GM06990 (cell line): ENCODE data around the gene MVP.
A peak's percentile ranks its signal among the peaks of the same experiment; 100 is the strongest.

Experiments used
- DNase-seq: peaks from one replicate; pipeline ENCODE4 v3.0.0-alpha.2; 2011; ENCODE audit not compliant: insufficient read length; ENCODE audit errors: extremely low read depth
- H3K27me3 ChIP-seq: replicated peaks from 2 replicates; pipeline ENCODE4 v1.6.0; 2011; ENCODE audit warnings: low read length; ENCODE audit not compliant: control insufficient read depth, insufficient read depth
- H3K36me3 ChIP-seq: 2 replicates; pipeline ENCODE4 v1.5.1; 2011; ENCODE audit warnings: low read length; ENCODE audit not compliant: control insufficient read depth, insufficient read depth
- H3K4me3 ChIP-seq: replicated peaks from 2 replicates; pipeline ENCODE4 v1.5.1; 2011; ENCODE audit warnings: low read depth, mild to moderate bottlenecking, control low read depth, low read length
- TF ChIP-seq, protein P1 (sequence below): IDR thresholded peaks from 2 replicates; pipeline ENCODE4 v1.5.1; 2011; ENCODE audit warnings: low read length, control low read depth, mild to moderate bottlenecking, inconsistent platforms; ENCODE audit not compliant: insufficient read depth, poor library complexity, severe bottlenecking

The MVP gene

DNA sequence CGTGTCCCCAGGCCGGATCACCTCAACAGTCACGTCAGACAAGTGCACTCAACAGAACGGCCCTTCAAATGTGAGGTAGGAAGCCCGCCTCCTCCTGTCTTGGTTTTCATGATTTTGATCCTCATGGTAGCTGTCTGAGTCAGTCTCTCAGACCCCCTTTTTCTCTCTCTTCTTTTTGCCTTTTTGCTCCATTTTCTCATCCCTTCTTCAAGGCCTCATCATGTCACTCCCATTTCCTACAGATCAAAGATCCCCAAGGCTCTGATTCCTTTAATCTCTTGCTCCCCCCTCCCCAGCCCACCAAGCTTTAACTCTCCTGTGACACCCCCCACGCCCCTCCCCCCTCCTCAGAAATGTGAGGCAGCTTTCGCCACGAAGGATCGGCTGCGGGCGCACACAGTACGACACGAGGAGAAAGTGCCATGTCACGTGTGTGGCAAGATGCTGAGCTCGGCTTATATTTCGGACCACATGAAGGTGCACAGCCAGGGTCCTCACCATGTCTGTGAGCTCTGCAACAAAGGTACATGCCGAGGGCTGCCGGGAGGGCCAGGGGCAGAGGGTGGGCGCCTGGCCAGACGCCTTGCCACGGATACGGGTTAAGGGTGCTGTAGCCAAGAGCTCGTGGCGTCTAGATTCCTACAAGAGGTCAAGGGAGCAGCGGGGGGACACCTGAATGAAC lies 11.9 kb upstream of the MVP start:
- peak overlapping the region; percentile 86 for H3K4me3 ChIP-seq
- H3K27me3 ChIP-seq = no peaks in the 10 kb centered on the region
- no peak for DNase-seq
- TF ChIP-seq, protein P1, sequence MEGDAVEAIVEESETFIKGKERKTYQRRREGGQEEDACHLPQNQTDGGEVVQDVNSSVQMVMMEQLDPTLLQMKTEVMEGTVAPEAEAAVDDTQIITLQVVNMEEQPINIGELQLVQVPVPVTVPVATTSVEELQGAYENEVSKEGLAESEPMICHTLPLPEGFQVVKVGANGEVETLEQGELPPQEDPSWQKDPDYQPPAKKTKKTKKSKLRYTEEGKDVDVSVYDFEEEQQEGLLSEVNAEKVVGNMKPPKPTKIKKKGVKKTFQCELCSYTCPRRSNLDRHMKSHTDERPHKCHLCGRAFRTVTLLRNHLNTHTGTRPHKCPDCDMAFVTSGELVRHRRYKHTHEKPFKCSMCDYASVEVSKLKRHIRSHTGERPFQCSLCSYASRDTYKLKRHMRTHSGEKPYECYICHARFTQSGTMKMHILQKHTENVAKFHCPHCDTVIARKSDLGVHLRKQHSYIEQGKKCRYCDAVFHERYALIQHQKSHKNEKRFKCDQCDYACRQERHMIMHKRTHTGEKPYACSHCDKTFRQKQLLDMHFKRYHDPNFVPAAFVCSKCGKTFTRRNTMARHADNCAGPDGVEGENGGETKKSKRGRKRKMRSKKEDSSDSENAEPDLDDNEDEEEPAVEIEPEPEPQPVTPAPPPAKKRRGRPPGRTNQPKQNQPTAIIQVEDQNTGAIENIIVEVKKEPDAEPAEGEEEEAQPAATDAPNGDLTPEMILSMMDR = no peak
- H3K36me3 ChIP-seq = peaks cover 15% of the 10 kb centered on the region

DNA sequence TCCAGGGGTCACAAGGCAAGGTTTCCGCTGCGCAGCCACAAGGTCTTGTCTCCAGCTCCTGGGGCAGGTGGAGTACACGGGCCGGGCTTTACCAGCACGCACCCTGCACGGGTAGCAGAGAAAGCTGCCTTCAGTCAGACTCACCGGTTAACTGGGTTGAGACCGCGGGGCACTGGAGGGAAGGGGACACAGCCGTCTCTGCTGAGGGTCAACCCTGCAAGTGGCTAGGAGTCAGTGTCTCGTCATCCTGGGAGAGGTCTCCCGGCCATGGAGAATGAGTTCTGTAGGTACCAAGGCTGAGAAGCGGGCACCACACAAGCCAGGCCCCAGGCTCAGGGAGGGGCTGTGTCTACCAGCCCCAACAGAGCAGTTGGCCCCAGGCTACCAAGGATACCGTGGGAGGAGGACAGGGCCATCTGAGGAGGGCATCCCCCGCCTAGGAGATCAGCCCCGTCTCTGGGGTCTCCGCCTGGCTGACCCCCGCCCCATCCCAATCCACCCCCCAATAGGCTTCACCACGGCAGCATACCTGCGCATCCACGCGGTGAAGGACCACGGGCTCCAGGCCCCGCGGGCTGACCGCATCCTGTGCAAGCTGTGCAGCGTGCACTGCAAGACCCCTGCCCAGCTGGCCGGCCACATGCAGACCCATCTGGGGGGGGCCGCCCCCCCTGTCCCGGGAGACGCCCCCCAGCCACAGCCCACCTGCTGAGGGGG lies 11.1 kb upstream of the MVP start:
- TF ChIP-seq, protein P1 = no peak
- H3K36me3 ChIP-seq = peaks cover 15% of the 10 kb centered on the region
- DNase-seq = no peak
- H3K4me3 ChIP-seq = peak overlapping the region; percentile 86
- no peaks in the 10 kb centered on the region for H3K27me3 ChIP-seq

DNA sequence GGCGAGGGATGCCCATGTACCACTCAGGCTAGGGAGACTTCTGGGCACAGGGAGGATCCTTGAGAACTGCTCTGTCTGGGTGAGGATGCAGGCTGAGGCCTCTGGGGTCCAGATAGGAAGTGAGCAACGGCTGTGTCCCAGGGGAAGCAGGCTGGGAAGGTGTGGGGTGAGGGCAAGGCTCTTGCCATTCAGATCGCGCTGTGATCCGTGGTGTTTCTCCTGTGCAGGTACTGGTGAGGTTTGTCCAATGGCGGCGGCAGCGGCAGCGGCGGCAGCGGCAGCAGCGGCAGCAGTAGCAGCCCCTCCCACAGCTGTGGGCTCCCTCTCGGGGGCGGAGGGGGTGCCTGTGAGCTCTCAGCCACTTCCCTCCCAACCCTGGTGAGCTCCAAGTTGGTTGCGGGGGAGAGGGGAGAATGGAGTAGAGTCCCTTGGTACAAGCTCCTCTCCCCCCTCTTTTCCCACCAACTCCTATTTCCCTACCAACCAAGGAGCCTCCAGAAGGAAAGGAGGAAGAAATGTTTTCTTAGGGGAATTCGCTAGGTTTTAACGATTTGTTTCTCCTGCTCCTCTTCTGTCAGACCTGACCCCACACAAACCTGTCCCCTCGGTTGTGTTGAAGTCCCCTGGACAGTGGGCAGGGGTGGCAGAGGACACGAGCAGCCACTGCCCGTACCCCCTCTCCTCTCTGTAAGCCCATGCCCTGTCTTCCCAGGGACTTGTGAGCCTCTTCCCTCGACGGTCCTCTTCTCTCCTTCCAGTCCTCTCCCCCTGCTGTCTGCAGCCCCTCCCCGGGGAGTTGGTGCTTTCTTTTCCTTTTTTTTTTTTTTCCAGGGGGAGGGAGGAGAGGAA lies 10.2 kb upstream of the MVP start:
- peak overlapping the region; percentile 35; the same call in 1 of the 2 replicates for H3K4me3 ChIP-seq
- TF ChIP-seq, protein P1 = no peak
- H3K36me3 ChIP-seq = peaks cover 15% of the 10 kb centered on the region
- no peaks in the 10 kb centered on the region for H3K27me3 ChIP-seq
- no peak for DNase-seq

DNA sequence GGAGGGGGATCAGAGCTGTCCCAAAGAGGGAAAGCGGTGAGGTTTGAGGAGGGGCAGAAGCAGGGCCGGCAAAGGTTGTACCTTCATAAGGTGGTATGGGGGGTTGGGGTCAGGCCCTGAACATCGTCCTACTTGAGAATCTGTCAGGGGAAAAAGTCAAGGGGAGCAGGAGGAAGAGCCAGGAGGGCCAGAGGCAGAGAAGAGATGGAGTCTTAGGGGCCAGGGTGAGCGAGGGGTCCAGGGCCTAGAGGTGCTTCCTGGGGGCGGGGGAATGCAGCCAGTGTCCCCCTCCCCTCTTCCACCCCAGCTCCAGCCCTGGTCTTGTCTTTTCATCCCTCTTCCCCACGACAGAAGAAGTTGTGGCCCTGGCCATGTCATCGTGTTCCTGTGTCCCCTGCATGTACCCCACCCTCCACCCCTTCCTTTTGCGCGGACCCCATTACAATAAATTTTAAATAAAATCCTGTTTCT lies 9.5 kb upstream of the MVP start:
- TF ChIP-seq, protein P1 = no peak
- peaks cover 15% of the 10 kb centered on the region for H3K36me3 ChIP-seq
- peak overlapping the region; percentile 54 for H3K4me3 ChIP-seq
- DNase-seq = no peak
- no peaks in the 10 kb centered on the region for H3K27me3 ChIP-seq

DNA sequence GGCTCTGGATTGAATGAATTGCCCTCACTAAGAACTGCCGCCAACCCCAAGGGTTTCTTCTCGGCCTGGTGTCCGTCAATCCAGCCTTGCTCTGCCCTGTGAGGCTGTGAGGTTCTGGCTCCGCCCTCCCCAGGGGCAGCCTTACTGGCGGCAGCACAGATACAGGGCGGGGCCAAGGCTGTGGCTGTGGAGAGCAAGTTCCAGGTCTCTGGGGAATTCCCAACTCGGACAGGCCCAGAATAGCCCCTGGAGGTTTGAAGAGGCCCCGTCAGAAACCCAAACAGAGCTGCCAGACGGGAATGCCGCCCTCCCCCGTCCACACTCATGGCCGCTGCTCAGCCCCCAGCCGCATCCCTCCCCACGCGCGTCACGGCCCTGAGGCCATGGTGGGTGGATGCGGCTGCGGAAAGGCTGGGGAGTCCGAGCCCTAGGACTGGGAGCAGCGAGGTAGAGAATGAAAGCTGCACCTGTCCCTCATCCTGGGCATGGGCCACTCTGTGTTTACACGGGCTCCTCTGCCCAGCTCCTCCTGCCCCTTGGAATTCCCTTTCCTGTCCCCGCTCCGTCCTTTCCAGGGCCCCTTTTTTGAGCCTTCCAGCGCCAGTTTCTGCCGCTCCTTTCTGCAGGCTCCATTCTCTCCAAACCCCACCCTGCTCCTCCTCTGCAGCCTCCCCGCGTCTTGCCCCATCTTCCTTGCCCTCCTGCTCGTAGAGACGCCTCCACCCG lies 8.9 kb upstream of the MVP start:
- peaks cover 15% of the 10 kb centered on the region for H3K36me3 ChIP-seq
- TF ChIP-seq, protein P1 = no peak
- peak overlapping the region; percentile 54 for H3K4me3 ChIP-seq
- DNase-seq = peak; percentile 77
- no peaks in the 10 kb centered on the region for H3K27me3 ChIP-seq
